ENCODE results near the gene SH3GLB2.
"Not testable (repeated sequence)": the region's sequence is repeated elsewhere in the genome, so short reads cannot be mapped to it uniquely, and the experiment has no call there.

Gene SH3GLB2

DNA sequence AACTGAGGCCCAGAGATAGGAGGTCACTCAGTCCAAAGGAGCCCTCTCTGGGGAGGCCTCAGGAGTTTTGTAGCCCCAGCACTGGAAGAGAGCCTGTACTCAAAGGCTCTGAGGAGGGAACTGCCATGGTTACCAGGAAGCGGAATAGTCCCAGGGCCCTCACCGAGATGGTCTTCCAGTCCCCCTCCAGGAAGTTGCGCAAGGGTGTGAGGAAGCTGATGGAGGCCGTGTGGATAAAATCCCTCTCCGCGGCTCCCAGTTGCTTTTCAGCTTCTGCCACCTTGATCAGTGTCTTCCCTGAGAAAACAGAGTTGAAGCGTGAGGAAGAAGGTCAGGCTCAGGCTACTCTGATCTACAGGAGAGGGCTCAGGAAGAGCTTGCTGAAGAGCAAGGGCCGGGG lies 13.5 kb downstream of the SH3GLB2 start:
- no peak for DNase-seq (ENCODE audit: low read depth)

DNA sequence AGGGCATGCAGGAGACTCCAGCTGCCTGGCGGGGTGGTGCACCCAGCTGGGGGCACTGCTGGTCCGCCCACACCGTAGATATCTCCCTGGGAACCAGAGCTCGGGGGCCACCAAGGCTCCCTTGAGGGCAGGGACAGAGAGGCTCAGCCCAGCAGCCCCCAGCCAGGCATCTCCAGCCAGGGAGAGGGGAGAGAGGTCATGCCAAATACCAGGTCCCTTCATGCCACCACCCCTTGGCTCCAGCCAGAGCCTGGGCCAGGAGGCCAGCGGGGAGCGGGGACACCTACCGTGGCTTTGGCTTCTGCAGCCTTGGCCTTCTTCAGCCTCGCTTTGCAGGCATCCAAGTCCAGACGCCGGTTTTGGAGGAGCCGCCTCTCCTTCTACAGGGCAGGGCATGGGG lies 14.0 kb downstream of the SH3GLB2 start:
- DNase-seq (ENCODE audit: low read depth): no peak

DNA sequence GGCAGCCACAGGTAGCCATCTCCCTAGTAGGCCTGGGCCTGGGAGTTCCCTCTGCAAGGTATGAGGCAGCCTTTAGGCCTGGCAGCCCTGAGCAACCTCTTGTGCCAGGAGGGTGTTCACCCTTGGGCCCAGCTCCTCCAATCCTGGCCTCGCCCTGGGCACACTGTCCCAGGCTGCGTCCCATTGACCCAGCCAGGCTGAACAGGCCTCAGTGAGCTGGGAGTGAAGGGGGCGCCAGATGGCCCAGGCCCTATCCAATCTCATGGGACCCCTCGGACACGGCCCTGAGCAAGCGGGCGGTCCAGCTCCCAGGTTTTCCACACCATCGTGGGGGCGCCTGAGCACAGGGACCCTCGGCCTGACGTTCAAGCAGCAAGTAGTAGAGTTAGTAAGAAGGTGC lies 14.5 kb downstream of the SH3GLB2 start:
- DNase-seq (ENCODE audit: low read depth): no peak

- DNase-seq (ENCODE audit: low read depth): no peak
These were observed 15.2 kb downstream of the SH3GLB2 start for GRCh38 chr9:129012893-129013448.

DNA sequence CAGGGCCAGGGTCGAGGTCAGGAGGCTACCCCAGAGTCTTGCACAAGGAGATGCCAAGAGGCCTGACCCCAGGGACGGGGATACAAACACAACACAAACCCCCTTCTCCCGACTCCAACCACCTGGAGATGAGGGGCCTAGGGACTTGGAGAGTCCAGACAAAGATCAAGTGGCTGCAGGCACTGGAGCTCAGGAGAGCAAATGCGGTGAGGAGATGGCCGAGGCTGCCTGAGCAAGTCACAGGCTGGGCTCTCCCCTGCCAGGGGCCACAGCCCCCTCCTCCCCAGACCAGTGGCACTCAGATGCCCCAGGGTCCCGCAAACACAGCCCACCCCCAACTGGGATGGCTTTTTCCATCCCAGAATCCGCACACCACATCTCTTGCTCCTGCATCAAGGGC lies 15.8 kb downstream of the SH3GLB2 start:
- DNase-seq (ENCODE audit: low read depth): no peak

- DNase-seq (ENCODE audit: low read depth): no peak
These were observed 16.4 kb downstream of the SH3GLB2 start for GRCh38 chr9:129011761-129012181.

DNA sequence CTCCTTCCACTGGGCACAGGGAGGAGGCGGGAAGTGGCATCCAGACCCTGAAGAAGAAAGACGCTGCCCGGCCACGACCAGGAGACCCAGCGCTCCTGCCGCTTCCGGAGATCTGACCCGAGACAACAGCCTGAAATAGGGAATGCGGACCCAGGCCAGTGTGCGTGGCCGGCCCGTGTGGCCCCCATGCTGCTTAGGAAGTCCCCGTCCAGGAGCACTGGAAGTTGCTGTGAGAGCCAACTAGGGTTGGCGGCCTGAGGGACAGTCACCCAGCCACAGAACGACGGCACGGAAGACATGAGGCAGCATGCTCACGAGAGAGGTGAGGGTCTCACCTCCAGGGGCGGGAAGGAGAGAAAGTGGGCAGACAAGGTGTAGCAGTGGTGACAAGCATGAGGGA lies 17.0 kb downstream of the SH3GLB2 start:
- no peak for DNase-seq (ENCODE audit: low read depth)

DNA sequence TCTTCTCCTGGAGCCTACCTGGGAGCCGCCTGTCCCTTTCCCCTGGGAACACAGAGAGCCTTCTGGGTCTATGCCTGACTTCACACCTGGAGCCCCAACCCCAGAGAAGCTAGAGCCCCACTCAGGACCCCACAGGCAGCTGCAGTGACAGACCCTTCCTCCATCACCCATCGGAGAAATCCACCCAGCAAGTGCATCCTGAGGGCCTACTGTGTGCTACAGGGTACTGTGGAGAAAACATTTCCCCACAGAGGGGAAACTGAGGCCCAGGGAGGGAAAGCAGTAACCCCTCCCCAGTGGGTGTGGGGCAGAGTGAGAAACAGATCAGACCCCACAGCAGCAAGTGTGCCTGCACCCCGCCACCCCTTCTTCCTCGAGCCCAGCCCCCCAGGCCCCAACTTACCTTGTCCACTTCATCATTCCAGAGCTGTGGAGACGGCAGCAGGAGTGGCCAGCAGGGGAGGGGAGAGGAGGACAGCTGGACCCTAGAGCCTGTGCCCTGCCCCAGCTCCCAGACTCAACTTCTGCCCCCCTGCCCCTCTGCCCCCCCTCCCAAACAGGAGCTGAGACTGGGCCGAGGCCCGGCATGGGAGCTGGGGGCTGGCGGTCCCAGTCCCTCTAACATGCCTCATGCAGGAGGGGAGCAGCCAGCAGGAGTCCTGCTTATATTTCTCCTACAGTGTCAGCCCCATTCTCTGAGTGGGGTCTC lies 17.7 kb downstream of the SH3GLB2 start:
- no peak for DNase-seq (ENCODE audit: low read depth)

- DNase-seq (ENCODE audit: low read depth): no peak
These were observed 18.5 kb downstream of the SH3GLB2 start for GRCh38 chr9:129009584-129010141.

- DNase-seq (ENCODE audit: low read depth): no peak
These were observed 19.0 kb downstream of the SH3GLB2 start for GRCh38 chr9:129008986-129009583.

DNA sequence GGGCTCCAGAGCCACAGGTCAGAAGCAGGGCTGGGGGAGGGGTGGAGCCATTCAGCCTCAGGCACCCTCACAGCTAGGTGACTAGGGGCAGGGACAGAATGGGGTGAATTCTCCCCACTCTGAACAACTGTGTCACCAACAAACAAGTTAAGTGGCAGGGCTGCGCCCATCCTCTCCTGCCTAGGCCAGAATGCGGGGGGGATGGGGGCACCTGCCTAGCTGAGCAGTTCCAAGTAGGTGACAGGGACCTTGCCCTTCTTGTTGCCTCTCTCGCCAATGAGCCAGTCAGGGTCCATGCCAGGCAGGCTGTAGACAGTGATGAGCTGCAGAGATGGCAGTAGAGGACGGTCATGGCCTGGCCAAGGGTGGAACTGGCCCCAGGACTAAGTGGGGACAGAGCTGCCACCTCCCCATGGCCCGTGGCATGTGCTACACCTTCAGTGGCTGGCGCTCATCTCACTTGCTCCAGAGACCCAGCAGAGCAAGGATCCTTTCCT lies 19.6 kb downstream of the SH3GLB2 start:
- DNase-seq (ENCODE audit: low read depth): no peak

DNA sequence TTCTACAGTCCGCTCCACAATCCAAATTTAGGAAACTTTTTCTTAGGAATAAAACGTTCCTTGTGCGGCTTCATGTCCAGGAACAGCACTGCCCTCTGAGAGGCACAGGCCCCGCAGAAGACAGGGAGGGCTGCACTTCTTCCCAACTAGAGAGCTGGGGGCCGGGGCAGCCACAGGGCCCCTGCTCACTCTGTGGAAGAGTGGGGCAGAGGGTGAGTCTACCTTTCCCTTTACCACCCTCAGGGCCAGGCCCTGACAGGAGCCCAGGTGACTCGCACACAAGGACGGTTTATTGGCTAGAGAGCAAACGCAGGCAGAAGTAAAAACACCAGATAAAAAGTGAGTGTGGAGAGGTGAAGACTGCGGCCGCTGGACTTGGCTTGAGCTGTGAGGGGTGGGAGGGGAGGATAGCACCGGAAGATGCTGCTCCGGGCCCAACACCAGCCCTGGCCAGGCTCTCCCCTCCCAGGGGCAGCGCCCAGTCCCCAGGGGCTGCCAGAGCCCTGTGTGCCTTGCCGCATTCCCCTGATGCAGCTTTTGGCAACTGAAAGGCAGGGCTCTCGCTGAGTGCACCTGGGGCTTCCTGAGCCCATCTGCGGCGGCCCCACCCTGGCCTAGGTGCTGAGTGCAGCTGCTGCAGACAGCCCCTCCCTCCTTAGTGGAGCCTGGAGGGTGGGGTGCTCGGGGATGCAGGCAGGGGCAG lies 20.2 kb downstream of the SH3GLB2 start:
- DNase-seq (ENCODE audit: low read depth): no peak

DNA sequence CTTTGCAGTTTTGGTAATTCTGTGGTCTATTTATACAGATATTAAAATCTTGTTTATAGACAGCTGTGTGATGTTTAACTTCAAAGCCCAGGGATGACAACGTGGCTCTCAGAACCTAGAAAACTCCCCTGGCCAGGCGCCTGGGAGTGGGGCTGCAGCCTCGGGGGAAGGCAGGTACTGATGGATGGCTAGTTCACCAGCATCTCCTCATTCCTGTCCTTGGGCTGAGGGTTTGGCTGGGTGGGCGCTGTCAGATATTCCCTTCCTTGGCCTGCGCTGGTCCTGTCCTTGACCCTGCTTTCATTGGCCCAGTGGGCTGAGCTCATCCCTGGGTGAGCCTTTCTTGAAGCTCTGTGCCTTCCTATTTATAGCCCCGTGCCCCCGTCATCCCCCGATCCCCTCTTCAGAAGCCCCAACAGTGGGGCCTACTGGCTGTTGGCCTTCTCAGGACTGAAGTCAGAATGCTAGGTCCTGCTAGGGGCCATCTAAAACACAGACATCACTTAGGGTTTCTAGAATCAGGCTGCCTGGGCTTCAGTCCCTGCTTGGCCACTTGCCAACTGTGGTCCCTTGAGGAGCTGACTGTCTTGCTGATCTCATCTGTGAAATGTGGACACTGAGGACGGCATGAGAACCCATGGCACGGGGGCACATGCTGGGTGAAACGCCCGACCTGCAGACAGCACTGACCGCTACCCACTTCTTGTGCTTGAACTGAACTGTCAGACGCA lies 20.9 kb downstream of the SH3GLB2 start:
- DNase-seq (ENCODE audit: low read depth): no peak

DNA sequence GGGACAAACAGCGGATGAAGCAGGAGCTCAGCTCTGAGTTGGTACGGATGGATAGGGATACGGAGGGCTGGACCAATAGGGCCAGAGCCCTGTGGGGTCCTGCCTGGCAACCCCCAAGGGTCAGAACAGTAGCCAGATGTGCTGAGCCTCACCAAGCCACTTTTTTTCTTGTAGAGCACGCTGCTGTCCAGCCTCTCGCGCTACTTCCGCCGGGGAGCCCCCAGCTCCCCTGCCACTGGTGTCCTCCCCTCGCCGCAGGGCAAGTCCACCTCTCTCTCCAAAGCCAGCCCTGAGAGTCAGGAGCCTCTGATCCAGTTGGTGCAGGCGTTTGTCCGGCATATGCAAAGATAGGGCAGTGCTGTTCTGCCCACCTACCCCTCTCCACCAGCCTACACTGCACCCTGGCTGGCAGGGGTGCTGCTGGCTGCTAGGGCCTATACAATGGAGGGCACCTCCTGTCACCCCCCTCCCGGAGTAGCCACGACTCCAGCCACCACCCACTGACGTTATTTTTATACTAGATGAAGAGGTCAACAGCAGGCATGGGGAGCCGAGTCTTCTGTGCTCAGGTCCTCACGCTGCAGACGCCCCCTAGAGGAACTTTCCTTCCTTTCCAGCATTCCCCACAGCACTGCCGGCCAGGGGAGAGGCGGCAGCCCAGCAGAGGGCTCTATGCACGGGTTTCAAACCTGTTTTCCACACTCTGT lies 21.6 kb downstream of the SH3GLB2 start:
- DNase-seq (ENCODE audit: low read depth): peak; percentile 26

DNA sequence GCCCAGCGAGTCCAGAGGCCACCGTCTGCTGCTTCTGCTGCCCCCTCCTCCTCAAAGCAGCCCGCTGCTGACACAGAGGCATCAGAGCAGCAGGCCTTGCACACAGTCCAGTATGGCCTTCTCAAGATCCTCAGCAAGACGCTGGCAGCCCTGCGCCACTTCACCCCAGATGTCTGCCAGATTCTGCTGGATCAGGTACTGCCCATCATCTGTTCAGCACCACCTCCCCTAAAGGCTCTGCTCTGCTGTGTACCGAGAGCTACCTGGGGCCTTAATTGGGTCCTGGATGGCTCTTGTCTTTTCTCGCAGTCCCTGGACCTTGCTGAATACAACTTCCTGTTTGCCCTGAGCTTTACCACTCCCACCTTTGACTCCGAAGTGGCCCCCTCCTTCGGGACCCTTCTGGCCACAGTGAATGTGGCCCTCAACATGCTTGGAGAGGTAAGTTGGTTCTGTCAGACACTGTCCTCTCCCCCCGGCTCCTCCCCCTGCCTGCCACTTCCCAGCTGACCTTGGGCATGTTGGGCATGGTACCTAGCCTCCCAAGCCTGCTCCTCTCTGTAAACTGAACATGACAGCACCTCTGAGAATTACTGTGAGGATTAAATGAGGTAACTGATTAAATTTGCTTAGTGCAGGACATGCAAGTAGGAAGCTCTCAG lies 22.7 kb downstream of the SH3GLB2 start:
- no peak for DNase-seq (ENCODE audit: low read depth)

DNA sequence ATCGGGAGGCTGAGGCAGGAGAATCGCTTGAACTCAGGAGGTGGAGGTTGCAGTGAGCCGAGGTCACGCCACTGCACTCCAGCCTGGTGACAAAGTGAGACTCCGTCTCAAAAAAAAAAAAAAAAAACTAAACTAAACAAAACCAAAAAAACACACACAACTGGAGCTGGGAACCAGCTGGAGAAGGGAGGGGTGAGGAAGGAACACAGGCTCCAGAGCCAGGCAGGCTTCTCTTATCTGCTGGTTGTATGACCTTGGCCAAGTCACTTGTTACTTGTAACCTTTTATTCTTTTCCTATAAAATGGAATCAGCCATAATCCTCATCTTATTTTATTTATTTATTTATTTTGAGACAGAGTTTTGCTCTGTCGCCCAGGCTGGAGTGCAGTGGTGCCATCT lies 24.0 kb downstream of the SH3GLB2 start:
- not testable (repeated sequence) for DNase-seq (ENCODE audit: low read depth)

DNA sequence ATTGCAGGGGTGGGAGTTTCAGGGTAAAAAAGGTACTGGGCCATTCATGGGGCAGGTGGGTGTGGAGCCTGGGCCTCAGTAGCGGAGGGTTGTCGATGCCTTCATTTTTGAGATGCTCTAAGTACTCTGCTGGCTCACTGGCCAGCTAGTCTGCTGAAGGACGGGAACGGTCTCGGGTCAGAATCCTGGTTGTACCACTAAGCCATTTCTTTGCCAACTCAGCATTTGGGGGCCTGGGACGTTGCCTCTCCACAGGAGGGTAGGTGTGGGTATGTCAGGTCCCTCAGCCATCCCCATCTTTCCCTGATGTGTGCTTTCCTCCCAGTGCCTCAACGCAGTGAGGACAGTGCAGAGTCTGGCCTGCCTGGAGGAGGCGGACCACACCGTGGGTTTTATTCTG lies 25.1 kb downstream of the SH3GLB2 start:
- no peak for DNase-seq (ENCODE audit: low read depth)

DNA sequence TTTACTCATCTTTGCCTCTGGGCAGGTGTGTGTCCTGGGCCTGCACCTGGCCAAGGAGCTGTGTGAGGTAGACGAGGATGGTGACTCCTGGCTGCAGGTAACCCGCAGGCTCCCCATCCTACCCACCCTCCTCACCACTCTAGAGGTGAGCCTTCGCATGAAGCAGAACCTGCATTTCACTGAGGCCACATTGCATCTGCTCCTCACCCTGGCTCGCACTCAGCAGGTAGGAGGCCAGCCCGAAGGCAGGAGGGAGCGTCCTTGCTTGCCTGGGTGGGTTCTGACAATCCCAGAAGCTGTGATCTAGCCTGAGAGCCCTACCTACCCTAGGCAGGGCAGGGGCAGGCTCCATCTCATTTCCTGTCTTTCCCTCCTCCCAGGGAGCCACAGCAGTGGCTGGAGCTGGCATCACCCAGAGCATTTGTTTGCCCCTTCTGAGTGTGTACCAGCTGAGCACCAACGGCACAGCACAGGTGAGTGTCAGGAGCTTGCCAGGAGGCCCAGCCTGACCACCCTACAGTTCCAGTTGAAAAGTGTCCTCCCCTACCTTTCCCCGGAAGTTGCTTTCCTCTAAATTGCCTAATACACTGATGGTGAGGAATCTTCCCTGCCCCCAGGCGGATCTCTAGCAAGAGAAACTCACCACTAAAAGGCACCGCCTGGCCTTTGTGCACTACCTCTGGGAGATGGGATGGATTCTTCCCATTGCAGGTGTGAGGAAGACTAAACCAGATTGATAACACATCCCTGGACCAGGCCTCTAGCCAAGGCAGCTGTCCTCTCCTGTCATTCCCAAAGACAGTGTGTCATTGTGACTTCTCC lies 26.4 kb downstream of the SH3GLB2 start:
- DNase-seq (ENCODE audit: low read depth): no peak

GRCh38 chr9:128999581-129000206 lies 28.4 kb downstream of the SH3GLB2 start:
- no peak for DNase-seq (ENCODE audit: low read depth)

Measured in stimulated activated CD8-positive, alpha-beta memory T cell treated with anti-CD3 and anti-CD28 coated beads, Interleukin-4, amount 100 ng/mL, for 24 hours (primary cell).